Measurements from ENCODE around the gene PFDN2.

PFDN2 gene, protein sequence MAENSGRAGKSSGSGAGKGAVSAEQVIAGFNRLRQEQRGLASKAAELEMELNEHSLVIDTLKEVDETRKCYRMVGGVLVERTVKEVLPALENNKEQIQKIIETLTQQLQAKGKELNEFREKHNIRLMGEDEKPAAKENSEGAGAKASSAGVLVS

DNA sequence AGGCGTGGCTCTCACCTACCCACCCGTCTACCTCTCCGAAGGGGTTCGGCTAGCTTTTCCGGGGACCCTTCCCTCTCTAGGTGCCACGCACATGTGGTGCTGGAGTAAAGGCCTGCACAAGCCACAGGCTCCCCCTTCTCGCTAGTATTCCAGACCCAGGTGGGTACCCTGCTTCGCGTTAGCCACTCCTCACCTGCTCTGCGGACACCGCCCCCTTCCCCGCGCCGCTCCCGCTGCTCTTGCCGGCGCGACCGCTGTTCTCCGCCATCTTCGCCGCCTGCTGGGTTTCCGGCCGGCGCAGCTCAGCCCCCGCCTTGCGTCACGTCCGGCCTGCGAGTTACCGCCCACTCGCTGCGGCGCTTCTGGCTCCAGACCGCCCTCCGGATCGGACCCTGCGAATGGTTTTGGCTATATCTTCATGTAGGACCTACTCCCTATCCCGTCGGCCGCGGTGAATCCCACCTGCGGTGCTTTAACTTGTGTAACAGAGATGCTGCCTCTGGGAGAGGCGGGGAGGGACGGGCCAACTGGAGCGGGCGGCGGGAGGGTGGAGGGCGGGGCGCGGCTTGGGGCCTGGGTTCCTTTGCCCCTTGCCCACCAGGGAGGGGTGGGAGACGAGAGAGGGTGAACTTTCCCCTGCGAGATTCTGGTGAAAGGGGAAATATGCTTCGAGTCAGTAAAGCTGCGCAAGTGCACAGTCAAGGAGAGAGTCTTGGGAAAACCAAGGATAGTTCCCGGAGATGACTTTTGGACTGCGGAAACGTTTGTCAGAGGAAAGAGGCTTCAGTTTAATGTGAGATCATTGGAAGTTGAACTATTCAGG, at the start of gene PFDN2, which contains the start of gene NIT1:
PFDN2 (minus strand) TSS at position 279 of the 823 bp plus-strand sequence; CDS start at position 268, 11 bp downstream.
NIT1 (plus strand) TSS at position 347 of the 823 bp plus-strand sequence; CDS start at position 419, 72 bp downstream.
- DNase-seq (ENCODE audit: low spot score) = peak; percentile 88

GRCh38 chr1:161166669-161167548, 49.1 kb upstream of the PFDN2 start:
- peak; percentile 31 for DNase-seq (ENCODE audit: low spot score)

- DNase-seq (ENCODE audit: low spot score) = peak; percentile 99
Observed at GRCh38 chr1:161165742-161166668, 48.2 kb upstream of the PFDN2 start, which contains the start of gene PPOX. TSS of gene PPOX (plus strand) at chr1:161166426. CDS start at chr1:161166848, 422 bp downstream.

DNA sequence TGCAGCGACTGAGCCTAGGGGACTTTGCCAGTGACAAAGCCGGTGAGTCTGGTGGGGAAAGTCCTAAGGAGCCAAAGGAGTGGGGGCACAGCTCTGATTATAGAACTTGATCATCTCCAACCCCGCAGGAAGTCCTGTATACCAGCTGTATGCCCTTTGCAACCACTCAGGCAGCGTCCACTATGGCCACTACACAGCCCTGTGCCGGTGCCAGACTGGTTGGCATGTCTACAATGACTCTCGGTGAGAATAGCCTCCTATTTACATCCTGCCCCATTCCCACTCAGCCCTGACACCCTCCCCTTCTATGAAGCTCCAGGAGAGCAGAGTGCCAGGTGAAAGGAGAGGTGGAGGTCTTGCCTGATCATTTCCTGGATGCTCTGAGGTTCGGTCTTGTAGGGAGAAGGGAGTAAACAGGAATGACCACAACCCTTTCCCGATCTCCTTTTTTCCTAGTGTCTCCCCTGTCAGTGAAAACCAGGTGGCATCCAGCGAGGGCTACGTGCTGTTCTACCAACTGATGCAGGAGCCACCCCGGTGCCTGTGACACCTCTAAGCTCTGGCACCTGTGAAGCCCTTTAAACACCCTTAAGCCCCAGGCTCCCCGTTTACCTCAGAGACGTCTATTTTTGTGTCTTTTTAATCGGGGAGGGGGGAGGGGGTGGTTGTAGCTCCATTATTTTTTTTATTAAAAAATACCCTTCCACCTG, 47.2 kb upstream of the PFDN2 start:
- no peak for DNase-seq (ENCODE audit: low spot score)

DNA sequence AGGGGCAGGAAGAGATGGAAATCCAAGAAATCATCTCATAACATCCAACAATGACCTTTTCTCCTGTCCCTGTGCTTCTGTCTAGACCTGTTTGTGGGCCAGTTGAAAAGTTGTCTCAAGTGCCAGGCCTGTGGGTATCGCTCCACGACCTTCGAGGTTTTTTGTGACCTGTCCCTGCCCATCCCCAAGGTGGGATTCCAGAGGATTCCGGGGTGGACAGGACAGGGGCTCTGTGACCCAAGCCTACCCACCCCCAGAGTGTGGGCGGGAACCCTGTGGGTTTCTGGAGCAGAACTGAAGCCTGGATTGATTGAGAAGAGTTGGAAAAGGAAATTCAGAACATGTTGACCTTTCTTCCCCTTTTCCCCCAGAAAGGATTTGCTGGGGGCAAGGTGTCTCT, 46.0 kb upstream of the PFDN2 start:
- no peak for DNase-seq (ENCODE audit: low spot score)

GRCh38 chr1:161162806-161163205, 45.0 kb upstream of the PFDN2 start:
- DNase-seq (ENCODE audit: low spot score) = no peak

DNA sequence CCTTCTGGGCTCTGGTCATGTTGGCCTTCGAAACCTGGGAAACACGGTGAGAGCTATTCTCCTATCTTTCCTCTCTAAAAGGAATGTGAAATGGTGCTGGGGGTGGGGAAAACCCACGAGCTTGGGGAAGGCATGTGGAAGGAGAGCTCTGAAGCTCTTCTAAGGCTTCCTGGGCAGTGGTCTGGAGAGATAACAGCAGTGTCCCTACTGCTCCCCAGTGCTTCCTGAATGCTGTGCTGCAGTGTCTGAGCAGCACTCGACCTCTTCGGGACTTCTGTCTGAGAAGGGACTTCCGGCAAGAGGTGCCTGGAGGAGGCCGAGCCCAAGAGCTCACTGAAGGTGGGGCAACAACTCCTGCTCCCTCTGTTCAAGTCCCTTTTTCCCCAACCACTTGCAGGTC, 44.2 kb upstream of the PFDN2 start:
- no peak for DNase-seq (ENCODE audit: low spot score)

- DNase-seq (ENCODE audit: low spot score) = no peak
Observed at GRCh38 chr1:161161652-161162051, 43.8 kb upstream of the PFDN2 start.

GRCh38 chr1:161160671-161161145, 42.9 kb upstream of the PFDN2 start:
- no peak for DNase-seq (ENCODE audit: low spot score)

- no peak for DNase-seq (ENCODE audit: low spot score)
Observed at GRCh38 chr1:161159913-161160243, 42.0 kb upstream of the PFDN2 start.

DNA sequence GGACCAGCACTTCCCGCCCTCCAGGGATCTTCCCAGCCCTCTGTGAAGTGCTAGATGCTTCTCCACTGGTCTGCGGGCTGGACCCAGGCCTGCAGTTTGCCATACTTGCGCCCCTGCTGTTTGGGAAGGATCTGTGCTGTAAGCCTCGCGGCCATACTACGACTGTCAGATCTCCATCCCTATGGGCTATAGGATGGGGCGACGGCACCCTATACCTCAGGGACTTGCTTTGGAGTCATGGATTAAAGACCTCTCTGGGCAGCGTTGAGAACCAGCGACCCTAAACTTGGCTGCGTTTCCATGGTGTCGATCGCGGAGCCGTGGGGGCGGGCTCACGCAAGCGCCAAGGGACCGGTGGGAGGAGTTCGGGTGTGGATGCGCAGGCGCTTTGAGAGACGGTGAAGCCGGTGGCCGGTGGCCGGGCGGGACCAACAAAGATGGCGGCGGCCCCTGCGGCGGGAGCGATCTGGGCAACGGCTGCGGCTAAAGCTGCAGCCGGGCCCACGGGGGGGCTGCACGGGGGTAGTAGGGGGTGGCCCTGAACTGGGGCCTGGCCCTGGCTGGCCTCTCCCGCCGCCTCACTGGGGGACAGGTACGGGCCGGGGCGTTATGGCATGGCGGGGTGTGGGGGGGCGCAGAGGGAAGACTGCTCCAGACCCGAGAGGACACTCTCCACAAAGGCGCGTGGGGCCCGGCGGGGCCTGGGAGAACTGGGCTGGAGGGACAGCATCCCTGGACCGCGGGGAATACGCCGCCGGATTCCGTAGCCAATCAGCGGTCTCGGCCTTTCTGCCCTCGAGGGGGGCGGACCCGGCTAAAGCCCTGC, 41.5 kb upstream of the PFDN2 start, which contains the start of gene USP21:
USP21 (plus strand) TSS at position 414 of the 826 bp plus-strand sequence. CDS start 1,141 bp downstream, outside the sequence.
- peak; percentile 89 for DNase-seq (ENCODE audit: low spot score)

DNA sequence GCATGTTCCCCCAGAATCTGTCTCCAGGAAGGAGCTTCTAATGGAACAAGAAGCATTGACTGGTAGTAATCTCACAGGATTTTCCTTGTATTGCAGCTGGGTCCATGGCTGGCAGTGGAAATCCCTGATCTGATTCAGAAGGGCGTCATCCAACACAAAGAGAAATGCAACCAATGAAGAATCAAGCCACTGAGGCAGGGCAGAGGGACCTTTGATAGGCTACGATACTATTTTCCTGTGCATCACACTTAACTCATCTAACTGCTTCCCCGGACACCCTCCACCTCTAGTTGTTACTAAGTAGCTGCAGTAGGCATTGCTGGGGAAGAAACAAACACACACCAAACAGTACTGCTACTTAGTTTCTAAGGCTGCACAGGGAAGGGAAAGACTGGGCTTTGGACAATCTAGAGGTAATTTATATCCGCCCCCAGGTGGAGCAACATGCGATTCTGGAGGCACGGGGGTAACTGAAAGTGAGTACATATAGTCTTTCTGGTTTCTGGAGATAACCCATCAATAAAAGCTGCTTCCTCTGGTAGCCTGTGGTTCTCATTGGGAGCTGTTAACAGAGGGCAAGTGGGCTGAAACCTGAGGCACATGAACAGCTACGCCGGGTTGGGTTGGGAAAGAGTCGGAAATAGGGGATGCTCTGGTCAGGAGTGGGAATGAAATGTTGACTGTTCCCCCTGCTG, 40.6 kb upstream of the PFDN2 start:
- DNase-seq (ENCODE audit: low spot score) = peak; percentile 2

DNA sequence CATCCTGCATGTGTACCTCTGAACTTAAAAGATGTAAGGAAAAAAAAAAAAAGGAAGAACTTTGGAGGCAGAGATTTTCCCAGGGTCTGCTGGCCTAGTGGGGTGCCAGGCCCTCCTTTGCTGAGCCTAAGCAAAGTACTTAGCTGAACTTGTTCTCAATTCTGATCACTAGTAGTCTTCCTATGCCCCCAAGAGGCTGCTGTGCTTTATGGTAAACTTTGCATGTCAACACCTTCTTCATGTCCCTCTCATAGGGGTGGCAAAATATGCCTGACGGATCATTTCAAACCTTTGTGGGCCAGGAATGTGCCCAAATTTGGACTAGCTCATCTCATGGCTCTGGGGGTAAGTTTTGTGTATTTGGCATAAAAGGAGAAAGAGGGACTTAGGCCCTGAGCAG, 40.0 kb upstream of the PFDN2 start:
- no peak for DNase-seq (ENCODE audit: low spot score)

GRCh38 chr1:161153682-161154337, 36.0 kb upstream of the PFDN2 start, which contains the start of gene UFC1:
TSS of gene UFC1 (plus strand) at chr1:161153978. CDS start at chr1:161153998, 20 bp downstream.
- peak; percentile 93 for DNase-seq (ENCODE audit: low spot score)

DNA sequence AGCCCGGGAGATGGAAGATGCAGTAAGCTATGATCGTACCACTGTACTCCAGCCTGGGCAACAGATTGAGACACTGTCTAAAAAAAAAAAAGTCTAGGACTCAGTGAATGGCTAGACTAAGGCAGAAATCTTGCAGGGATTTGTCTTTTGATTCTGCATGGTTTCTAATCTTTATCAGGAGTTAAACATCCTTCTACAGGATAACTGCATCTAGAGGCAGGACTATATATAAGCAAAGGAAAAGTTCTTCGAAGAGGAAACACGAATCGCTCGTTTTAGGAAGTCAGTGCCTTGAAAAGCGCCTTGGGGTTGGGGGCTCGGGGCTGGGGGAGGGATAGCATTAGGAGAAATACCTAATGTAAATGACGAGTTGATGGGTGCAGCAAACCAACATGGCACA, 35.3 kb upstream of the PFDN2 start:
- no peak for DNase-seq (ENCODE audit: low spot score)

DNA sequence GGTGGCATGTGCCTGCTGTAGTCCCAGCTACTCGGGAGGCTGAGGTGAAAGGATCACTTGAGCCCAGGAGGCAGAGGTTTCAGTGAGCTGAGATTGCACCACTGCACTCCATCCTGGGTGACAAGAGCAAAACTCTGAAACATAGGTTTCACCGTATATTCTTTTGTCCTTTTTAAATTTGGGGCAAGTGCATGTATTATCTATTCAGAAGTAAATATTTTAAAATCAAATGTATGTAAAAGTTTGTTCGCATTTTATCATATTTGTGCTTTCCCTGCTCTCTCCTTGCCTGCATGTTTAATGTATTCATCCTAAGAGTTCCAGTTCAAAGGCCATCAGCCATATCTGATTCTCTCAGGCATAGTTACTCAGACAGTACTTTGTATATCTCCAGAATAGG, 28.0 kb upstream of the PFDN2 start:
- DNase-seq (ENCODE audit: low spot score) = no peak

- no peak for DNase-seq (ENCODE audit: low spot score)
Observed at GRCh38 chr1:161140755-161141400, 23.0 kb upstream of the PFDN2 start.

DNA sequence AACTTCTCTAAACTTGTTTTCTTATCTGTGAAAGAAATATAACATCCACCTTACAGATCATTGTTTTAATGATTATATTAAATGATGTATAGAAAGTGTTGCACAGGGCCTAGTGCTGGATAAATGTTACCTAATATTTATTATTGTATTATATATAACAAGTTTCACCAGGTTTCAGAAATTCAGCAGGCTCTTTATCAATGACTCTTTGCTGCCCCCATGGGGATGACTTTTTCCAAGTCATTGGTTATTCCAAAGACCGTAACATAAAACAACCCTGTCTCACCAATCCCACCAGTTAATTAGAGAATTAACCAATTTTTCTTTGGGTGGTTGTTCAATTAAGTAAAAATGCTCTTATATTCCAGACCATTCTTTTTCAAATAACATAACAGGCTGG, 21.9 kb upstream of the PFDN2 start:
- peak; percentile 48 for DNase-seq (ENCODE audit: low spot score)
